Transverse colon (tissue), 4 donors: ENCODE results near the gene SUV39H1. TPM values are rescaled to one million over a fixed set of nuclear protein-coding genes. Genes with fewer than 3 reads are reported as not detected.
A peak's percentile ranks its signal among the peaks of the same experiment; 100 is the strongest.
"Not testable (repeated sequence)": the region's sequence is repeated elsewhere in the genome, so short reads cannot be mapped to it uniquely, and the experiment has no call there.

Experiments
- DNase-seq: peaks from one replicate; pipeline ENCODE4 v3.0.0-alpha.2; 2019
- H3K27ac ChIP-seq, 4 donors: fragments of 200-600 bp; sonication (generic); 2 replicates each; pipeline ENCODE4 v1.5.1; 2016 to 2018; ENCODE audit warnings: inconsistent platforms in 4 of 4
- H3K27me3 ChIP-seq: fragments of 200-600 bp; sonication (generic); 2 replicates; pipeline ENCODE4 v1.5.1; 2017; ENCODE audit warnings: inconsistent platforms
- H3K36me3 ChIP-seq, 4 donors: fragments of 200-600 bp; sonication (generic); 2 replicates each; pipeline ENCODE4 v1.5.1; 2017 to 2019; ENCODE audit warnings: inconsistent platforms in 4 of 4
- H3K4me1 ChIP-seq, 4 donors: fragments of 200-600 bp; sonication (generic); 2 replicates each; pipeline ENCODE4 v1.5.1; 2017 to 2020; ENCODE audit warnings: inconsistent platforms in 4 of 4
- H3K4me3 ChIP-seq, 4 donors: fragments of 200-600 bp; sonication (generic); 1 replicate in 1 of 4; 2 replicates in 3 of 4; pipeline versions ENCODE4 v1.5.1 to v1.6.1; 2017 to 2019; ENCODE audit warnings: inconsistent platforms in 4 of 4
- H3K9me3 ChIP-seq, 2 donors: fragments of 200-600 bp; sonication (generic); 2 replicates each; pipeline ENCODE4 v1.5.1; 2017 to 2019; ENCODE audit warnings: inconsistent platforms in 2 of 2
- EP300 ChIP-seq: sonication (generic); formaldehyde crosslinking; IDR thresholded peaks from one replicate; pipeline ENCODE4 v1.6.1; 2017; ENCODE audit warnings: antibody characterized with exemption, low read depth
- POLR2A ChIP-seq: fragments of 450-650 bp; IDR thresholded peaks from one replicate; pipeline ENCODE4 v1.6.1; 2016; ENCODE audit warnings: antibody characterized with exemption, mild to moderate bottlenecking, moderate library complexity
- POLR2AphosphoS5 ChIP-seq, 3 donors: sonication (generic); formaldehyde crosslinking; IDR thresholded peaks; one replicate each; pipeline ENCODE4 v1.6.1; 2016; ENCODE audit warnings: antibody characterized with exemption in 3 of 3
- WGBS, 2 donors: methylation state at CpG; one replicate each; pipeline ENCODE4 v1.1.5; 2018; ENCODE audit warnings: low coverage in 1 of 2; 5-methylcytosine and 5-hydroxymethylcytosine counted together
- in situ Hi-C, 4 donors: fragments of 200-750 bp; cut with MboI; loops; one replicate each; pipeline versions ENCODE4 v1.15.0 to v1.15.1; 2017; ENCODE audit warnings: low sequenced_read_pairs in 3 of 4, low pct_ligation_motif_present in 1 of 4, low pct_unique_long_range_greater_than_20kb in 1 of 4
- intact Hi-C: fragments of 100-400 bp; cut with DNase I; formaldehyde crosslinking; loops from one replicate; pipeline ENCODE4 v1.15.1; 2023; ENCODE audit warnings: low total_unique reads
- total RNA-seq, 4 donors: library from RNA; depleted of rRNA; stranded (reverse); fragments of >200 nt; gene quantifications; one replicate each; pipeline ENCODE4 v1.1.0, GENCODE V29; 2016
- TF ChIP-seq, protein P1 (sequence below), 5 experiments: fragments of 200-600 bp in 3 of 5; fragments of 450-650 bp in 2 of 5; sonication (generic) in 3 of 5; IDR thresholded peaks; 1 replicate in 2 of 5; 2 replicates in 3 of 5; pipeline ENCODE4 v1.5.1; 2016 to 2017; ENCODE audit warnings: antibody characterized with exemption in 5 of 5, inconsistent platforms in 3 of 5, mild to moderate bottlenecking in 2 of 5, moderate library complexity in 1 of 5

Gene SUV39H1, protein sequence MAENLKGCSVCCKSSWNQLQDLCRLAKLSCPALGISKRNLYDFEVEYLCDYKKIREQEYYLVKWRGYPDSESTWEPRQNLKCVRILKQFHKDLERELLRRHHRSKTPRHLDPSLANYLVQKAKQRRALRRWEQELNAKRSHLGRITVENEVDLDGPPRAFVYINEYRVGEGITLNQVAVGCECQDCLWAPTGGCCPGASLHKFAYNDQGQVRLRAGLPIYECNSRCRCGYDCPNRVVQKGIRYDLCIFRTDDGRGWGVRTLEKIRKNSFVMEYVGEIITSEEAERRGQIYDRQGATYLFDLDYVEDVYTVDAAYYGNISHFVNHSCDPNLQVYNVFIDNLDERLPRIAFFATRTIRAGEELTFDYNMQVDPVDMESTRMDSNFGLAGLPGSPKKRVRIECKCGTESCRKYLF
- 1 to 10 TPM in 3 of 4 donors, under 1 TPM in 1; 1.00 to 5.3 (median 4.4) TPM for total RNA-seq

DNA sequence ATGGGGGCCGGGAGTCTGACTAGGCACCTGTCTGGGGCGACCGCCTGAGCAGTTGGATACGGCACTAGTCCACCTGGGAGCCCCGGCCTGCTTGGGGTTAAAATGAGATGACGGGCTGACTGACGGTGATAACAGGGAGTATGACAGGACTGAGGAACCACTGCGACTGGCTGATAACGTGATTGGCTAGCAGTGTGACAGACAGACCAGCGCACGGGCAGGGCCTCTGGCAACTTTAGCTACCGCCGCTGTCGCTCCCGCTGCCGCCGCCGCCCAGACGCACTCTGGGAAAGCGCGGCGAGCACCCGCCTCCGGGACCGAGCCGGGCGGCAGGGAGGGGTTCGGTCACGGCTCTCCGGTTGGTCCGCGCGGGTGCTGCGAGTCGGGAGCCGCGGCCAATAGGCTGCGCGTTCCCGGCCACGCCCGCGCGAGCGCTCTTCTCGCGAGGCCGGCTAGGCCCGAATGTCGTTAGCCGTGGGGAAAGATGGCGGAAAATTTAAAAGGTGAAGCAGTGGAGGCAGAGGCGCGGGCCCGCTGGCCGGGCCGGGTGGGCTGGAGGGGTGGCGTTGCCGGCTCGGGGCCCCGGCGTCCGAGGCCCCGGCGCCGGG is at the start of gene SUV39H1:
SUV39H1 (plus strand) TSS at position 434 of the 608 bp plus-strand sequence; CDS start at position 485, 51 bp downstream.
- WGBS, 2 donors = 52% methylated on average over 52 of the region's 66 CpGs; no CpG with 5 or more reads in 1 of the 2 donors
- in situ Hi-C loops = no loop called here

DNA sequence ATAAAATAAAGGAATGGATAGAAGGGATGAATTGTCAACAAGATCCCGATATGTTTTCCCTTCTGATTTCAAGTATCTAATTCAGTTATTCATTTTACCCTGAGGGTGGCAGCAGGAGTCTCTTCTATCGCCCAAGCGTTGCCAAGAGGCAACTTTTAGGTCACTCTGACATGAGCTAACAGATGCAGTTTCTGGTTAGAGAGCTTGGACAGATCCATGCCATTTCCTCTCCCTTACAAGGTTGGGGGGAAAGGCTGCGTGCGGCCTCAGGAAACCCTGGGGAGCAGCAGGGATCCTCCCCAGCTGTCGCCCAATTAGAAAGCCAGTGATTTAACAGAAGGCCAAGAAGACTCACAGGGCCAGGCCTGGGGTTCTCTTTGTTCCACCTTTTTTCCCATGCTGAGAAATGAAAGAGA is 48.2 kb upstream of the SUV39H1 start:
- intact Hi-C loops = no loop called here
- no peaks in the 10 kb centered on the region for H3K9me3 ChIP-seq
- in situ Hi-C loops = loop anchor here in 1 of 4 donors (25.0 kb wide), 1 partner anchor 264 kb away; the partner anchor contains the start of genes PIM2 and SLC35A2
- H3K27me3 ChIP-seq = no peaks in the 10 kb centered on the region
- H3K4me3 ChIP-seq = no peak overlapping the region
- no peak for TF ChIP-seq POLR2A
- TF ChIP-seq EP300 = no peak
- TF ChIP-seq, protein P1, sequence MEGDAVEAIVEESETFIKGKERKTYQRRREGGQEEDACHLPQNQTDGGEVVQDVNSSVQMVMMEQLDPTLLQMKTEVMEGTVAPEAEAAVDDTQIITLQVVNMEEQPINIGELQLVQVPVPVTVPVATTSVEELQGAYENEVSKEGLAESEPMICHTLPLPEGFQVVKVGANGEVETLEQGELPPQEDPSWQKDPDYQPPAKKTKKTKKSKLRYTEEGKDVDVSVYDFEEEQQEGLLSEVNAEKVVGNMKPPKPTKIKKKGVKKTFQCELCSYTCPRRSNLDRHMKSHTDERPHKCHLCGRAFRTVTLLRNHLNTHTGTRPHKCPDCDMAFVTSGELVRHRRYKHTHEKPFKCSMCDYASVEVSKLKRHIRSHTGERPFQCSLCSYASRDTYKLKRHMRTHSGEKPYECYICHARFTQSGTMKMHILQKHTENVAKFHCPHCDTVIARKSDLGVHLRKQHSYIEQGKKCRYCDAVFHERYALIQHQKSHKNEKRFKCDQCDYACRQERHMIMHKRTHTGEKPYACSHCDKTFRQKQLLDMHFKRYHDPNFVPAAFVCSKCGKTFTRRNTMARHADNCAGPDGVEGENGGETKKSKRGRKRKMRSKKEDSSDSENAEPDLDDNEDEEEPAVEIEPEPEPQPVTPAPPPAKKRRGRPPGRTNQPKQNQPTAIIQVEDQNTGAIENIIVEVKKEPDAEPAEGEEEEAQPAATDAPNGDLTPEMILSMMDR (IDR thresholded peaks at IDR 0.05) = peak in 3 of 5 experiments; percentile 15 to 28 (median 27)
- TF ChIP-seq POLR2AphosphoS5 (IDR thresholded peaks at IDR 0.05) = no peak
- 4 to 38% methylated on average over 3 to 6 of the region's 6 CpGs for WGBS, 2 donors
- peak; percentile 21 for DNase-seq
- H3K36me3 ChIP-seq = no peaks in the 10 kb centered on the region
- H3K4me1 ChIP-seq = peaks cover 0 to 8% (median 0%) of the 10 kb centered on the region in 4 donors
- H3K27ac ChIP-seq = peak overlapping the region in 3 of 4 donors; percentile 6 to 39 (median 24)

More for the DNA sequence above, at the start of gene SUV39H1:
- intact Hi-C loops = no loop called here
- TF ChIP-seq, protein P1 (IDR thresholded peaks at IDR 0.05) = no peak
- TF ChIP-seq POLR2A (peak; percentile 79), POLR2AphosphoS5 (IDR thresholded peaks at IDR 0.05) (peak; percentile 83 to 90 (median 90)), EP300 (no peak)
- Histone ChIP-seq H3K36me3 (no peaks in the 10 kb centered on the region), H3K4me3 (peak within 1 kb of the TSS; percentile 40 to 88 (median 64)), H3K27me3 (no peaks in the 10 kb centered on the region), H3K9me3 (no peaks in the 10 kb centered on the region), H3K27ac (peak within 1 kb of the TSS; percentile 86 to 95 (median 90)), H3K4me1 (peaks cover 0 to 10% (median 4%) of the 10 kb centered on the region in 4 donors)
- peak; percentile 91 for DNase-seq

DNA sequence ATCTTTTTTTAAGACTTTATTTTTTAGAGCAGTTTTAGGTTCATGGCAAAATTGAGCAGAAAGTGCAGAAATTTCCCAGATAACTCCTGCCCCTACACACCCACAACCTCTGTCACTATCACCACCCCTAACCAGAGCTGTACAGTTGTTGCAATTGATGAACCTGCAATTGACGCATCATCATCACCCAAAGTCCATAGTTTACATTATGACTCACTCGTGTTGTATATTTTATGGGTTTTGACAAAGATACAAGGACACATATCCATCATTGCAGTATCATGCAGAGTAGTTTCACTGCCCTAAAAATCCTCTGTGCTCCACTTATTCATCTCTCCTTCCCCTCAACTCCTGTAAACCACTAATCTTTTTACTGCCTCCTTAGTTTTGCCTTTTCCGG is 47.4 kb upstream of the SUV39H1 start:
- in situ Hi-C loops = loop anchor here in 1 of 4 donors (25.0 kb wide), 1 partner anchor 263 kb away; the partner anchor contains the start of genes PIM2 and SLC35A2
- TF ChIP-seq POLR2A (no peak), POLR2AphosphoS5 (IDR thresholded peaks at IDR 0.05) (peak in 1 of 3 donors; percentile 37)

DNA sequence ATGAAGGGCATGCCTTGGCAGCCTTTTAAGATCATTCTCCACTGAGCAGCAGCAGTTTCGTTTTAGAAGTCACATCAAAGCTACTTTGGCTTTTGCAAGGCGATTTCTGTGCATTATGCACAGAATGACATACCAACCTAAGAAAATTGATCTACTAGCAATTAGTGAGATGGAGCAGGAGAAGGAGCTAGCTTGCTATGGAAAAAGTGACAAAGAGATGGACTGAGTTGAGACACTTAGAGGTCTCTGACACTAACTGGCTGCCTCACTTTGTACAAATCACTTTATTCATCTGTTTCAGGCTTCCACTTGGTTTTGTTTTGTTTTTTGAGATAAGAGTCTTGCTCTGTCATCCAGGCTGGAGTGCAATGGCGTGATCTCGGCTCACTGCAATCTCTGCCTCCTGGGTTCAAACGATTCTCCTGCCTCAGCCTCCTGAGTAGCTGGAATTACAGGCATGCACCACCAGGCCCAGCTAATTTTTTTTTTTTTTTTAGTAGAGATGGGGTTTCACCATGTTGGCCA is 44.4 kb upstream of the SUV39H1 start:
- intact Hi-C loops, DNase-seq, H3K27ac ChIP-seq, in situ Hi-C loops, H3K4me1 ChIP-seq, H3K36me3 ChIP-seq, H3K27me3 ChIP-seq, H3K9me3 ChIP-seq, H3K4me3 ChIP-seq: not testable (repeated sequence)
- WGBS, 2 donors = 68 to 78% methylated on average over 3 to 5 of the region's 5 CpGs

More for the DNA sequence above, 47.4 kb upstream of the SUV39H1 start:
- no peaks in the 10 kb centered on the region for H3K9me3 ChIP-seq
- WGBS, 2 donors = 54 to 57% methylated on average over 1 to 3 of the region's 3 CpGs
- DNase-seq = no peak
- intact Hi-C loops = no loop called here
- no peak overlapping the region for H3K4me3 ChIP-seq
- peak overlapping the region in 1 of 4 donors; percentile 39 for H3K27ac ChIP-seq
- H3K4me1 ChIP-seq = peaks cover 0 to 8% (median 0%) of the 10 kb centered on the region in 4 donors
- no peaks in the 10 kb centered on the region for H3K27me3 ChIP-seq
- no peaks in the 10 kb centered on the region for H3K36me3 ChIP-seq

DNA sequence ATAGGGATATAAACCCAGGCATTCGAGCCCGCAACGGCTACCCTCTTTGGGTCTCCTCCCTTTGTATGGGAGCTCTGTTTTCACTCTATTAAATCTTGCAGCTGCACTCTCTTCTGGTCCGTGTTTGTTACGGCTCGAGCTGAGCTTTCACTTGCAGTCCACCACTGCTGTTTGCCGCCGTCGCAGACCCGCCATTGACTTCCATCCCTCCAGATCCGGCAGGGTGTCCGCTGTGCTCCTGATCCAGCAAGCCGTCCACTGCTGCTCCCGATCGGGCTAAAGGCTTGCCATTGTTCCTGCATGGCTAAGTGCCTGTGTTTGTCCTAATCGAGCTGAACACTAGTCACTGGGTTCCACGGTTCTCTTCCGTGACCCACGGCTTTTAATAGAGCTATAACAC is 41.8 kb upstream of the SUV39H1 start:
- in situ Hi-C loops, H3K9me3 ChIP-seq, H3K4me1 ChIP-seq, H3K36me3 ChIP-seq, H3K4me3 ChIP-seq, DNase-seq, intact Hi-C loops, H3K27ac ChIP-seq, H3K27me3 ChIP-seq: not testable (repeated sequence)
- WGBS, 2 donors = 60% methylated on average over 19 of the region's 19 CpGs; no CpG with 5 or more reads in 1 of the 2 donors

DNA sequence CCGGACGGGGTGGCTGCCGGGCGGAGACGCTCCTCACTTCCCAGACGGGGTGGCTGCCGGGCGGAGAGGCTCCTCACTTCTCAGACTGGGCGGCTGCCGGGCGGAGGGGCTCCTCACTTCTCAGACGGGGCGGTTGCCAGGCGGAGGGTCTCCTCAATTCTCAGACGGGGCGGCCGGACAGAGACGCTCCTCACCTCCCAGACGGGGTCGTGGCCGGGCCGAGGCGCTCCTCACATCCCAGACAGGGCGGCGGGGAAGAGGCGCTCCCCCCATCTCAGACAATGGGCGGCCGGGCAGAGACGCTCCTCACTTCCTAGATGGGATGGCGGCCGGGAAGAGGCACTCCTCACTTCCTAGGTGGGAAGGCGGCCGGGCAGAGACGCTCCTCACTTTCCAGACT is 36.8 kb upstream of the SUV39H1 start:
- 95% methylated on average over 34 of the region's 34 CpGs; no CpG with 5 or more reads in 1 of the 2 donors for WGBS, 2 donors
- in situ Hi-C loops, H3K4me1 ChIP-seq, DNase-seq, H3K4me3 ChIP-seq, H3K27me3 ChIP-seq, H3K9me3 ChIP-seq, H3K27ac ChIP-seq, intact Hi-C loops, H3K36me3 ChIP-seq: not testable (repeated sequence)
